Right renal pelvis (tissue), 4 donors: ENCODE data around the gene ARID3C. TPM values are rescaled to one million over a fixed set of nuclear protein-coding genes. Genes with fewer than 3 reads are reported as not detected.

Experiments used
- DNase-seq, 4 donors: peaks; one replicate each; pipeline ENCODE4 v3.0.0-alpha.2; 2013; ENCODE audit warnings: low read depth in 4 of 4, low spot score in 3 of 4, missing footprints in 1 of 4
- polyA plus RNA-seq, 4 donors: library from polyadenylated mRNA; unstranded; fragments of 120-200 nt; gene quantifications; one replicate each; pipeline ENCODE4 v1.2.1, GENCODE V29; 2013; ENCODE audit not compliant: insufficient read length in 4 of 4

The ARID3C gene
- polyA plus RNA-seq, 4 donors: 0.12 TPM; not detected in 3

DNA sequence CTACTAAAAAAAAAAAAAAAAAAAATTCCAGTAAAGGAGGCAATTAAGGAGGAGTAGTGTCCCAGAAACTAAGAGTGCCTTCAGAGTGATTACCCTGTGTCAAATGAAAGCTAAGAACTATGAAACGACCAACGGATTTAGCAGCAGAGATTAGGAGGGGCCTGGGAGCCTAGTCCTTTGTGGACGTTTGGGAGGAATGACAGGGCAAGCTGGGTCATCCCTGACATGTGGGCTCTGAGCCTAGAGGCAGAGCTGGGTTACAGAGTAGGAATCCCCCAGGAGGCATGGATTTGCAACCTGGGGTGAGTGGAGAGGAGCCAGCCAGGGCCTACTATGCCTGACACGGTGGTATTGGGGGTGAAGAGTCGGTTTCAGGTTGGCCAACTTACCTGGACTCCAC, 4.3 kb upstream of the ARID3C start:
- DNase-seq: no peak

DNA sequence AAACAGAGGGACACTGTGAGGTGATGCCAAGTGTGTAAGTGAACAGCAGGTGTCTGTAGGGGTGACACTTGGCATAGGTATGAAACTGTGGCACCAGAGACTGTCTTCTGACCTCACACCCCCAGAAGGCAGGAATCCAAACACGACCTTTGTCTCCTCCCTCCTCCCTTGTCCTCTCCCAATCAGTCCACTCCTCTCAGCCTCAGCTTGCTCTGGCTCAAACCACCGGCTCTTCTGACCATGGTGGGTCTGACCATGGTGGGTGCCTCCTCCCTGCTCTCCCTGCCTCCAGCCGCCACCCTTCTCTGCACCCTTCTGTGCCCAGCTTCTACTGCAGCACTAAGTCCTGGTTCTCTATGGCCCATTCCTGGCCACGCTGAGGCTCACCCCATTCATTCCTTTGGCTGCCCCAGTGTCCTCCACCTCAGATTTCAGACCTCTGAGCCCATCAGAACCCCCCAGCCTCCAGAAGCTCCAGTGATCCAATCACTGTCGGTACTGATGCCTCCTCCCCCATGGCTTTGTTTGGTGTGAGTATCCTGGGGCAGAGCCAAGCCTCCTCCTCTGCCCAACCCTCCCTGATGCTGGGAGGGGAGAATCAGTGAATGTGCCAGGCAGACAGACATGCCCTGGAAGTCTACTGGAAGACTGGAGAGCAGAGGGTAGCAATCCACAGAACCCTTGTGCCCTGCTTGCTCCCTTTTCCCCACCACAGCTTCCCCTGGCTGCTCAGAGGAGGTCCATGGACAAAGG, 1.7 kb upstream of the ARID3C start:
- DNase-seq: no peak

DNA sequence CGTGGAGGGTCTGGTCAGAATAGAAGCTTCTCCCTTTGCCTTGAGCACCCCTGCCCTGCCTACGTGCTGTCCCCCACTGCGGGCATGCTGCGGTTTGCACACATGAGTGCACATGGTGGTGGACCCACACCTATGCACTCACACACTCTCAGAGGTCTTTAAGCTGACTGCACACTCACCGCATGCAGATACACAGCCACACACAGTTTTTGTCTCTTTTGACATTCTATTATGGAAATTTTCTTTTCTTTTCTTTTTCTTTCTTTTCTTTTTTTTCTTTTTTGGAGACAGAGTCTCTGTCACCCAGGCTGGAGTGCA, 584 bp upstream of the ARID3C start:
- DNase-seq: no peak

DNA sequence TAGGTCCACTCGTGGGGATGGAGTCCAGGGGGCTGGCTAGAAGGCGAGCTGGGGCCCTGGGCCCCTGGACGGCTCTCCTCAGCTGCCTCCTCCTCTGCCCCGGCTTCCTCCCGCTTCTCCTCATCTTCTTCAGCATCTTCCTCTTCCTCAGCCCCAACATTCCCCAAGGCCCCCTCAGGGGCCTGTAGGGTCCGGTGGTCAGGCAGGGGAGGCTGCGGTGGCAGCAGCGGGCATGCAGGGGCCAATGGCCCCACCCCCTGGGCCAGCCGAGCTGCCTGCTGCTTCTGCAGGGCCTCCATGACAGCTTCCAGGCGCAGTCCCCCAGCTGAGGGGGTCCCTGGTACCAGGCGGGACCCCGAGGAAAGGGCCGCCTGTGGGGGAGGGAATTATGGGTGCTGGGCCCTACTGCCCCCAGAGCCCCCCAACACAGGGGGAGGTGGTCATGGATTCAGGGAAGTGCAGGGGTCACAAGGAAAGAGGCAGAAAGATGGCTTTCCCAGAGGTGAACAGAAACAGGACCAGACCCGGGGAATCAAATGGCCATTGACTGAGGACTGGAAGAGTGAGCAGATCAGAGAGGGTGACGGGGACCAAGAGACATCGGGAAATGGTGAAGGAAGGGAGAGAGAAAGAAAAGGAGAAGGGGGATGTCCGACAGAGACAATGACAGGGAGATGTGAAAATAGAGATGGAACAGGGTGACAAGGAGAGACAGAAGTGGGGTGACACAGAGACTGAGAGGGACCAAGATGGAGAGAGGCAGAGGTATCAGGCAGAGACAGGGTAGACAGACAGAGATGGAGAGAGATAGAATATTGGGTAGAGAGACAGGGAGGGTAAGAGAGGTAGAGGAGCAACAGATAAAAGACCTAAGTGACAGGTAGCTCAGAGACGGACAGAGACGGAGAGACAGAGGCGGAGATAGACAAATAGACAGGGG, 880 bp downstream of the ARID3C start:
- no peak for DNase-seq

DNA sequence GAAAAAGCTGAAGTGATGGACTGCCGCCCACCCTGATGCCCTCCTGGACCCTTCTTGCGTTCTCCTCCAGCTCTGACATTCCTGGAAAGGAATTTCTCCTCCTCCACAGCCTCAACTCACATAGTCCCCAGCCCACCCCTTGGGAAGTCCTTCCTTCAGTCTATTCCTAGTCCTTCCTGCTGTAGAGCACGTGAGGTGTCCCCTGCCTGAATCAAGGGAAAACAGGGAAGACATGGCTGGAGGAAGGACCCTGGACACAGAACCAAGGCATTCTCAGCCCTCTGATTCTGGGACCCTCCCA, 3.7 kb downstream of the ARID3C start:
- no peak for DNase-seq

DNA sequence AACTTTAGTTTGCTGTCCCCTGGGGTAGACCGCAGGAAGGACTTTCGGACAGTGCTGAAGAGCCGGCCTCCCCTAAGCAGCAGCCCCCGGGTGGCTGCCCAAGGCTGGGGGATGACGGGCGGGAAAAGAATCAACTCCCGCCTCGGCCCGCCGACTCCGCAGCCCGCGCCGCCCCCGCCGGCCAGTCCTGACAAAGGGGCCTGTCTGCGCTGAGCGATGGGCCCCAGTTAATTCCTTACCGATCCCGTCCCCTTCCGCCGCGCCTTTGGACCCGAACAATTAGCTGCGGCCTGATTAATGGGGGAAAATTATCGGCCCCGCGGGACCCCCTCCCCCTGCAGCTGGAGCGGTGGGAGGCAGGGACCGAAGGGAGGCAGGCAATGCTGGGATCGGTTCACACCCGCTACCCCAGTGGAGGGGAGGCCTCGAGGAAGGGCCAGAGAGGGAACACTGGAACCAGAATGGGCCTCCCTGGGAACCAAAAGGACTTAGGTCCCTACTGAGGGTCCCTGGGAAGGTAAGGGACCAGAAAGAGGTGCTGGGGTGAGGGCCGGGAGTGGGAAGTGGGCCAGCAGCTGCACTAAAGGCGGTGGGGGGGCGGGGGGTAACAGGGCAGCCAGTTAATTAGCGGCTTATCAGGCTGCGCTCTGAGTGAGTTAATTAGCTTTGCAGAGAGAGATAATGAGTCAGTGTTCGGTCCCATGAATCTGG, 4.2 kb downstream of the ARID3C start:
- DNase-seq: no peak

DNA sequence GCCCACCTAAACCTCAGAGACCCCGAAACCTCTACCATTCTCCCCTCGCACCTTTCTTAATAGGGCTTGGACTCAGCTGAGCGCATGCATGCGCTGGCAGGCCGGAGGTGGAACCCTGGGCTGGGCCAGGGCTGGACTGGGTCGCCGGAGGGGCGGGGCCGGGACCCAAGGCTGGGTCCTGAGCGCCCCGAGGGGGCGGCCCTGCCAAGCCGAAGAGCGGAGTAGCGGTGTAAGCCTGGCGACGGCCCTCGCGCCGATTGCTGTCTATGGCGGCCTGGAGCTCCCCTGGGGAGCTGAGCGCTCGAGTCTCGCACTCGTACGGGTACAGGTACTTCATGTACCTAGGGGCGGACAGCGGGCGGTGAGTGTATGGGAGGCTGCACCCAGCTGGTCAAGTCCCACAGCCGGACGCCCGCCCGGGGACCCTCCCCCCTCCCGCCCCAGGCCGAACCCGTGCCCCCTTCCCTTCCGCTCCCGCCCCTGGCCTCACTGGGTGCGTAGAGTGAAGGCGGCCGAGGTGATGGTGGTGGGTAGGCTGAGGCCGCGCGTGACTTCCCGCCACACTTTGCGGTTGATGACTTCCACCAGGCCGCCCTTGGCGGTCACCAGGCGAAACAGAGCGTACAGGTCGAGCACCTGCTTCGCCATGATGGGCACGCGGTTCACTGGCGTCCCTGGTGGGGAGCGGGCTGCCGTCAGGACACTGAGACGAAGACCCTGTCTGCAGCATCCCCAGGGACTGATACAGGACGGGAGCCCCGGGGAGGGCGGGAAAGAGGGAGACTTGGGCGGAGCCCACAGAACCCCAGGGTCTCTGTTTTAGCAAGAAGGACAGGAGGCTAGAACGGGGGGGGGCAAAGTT, 5.3 kb downstream of the ARID3C start:
- no peak for DNase-seq

DNA sequence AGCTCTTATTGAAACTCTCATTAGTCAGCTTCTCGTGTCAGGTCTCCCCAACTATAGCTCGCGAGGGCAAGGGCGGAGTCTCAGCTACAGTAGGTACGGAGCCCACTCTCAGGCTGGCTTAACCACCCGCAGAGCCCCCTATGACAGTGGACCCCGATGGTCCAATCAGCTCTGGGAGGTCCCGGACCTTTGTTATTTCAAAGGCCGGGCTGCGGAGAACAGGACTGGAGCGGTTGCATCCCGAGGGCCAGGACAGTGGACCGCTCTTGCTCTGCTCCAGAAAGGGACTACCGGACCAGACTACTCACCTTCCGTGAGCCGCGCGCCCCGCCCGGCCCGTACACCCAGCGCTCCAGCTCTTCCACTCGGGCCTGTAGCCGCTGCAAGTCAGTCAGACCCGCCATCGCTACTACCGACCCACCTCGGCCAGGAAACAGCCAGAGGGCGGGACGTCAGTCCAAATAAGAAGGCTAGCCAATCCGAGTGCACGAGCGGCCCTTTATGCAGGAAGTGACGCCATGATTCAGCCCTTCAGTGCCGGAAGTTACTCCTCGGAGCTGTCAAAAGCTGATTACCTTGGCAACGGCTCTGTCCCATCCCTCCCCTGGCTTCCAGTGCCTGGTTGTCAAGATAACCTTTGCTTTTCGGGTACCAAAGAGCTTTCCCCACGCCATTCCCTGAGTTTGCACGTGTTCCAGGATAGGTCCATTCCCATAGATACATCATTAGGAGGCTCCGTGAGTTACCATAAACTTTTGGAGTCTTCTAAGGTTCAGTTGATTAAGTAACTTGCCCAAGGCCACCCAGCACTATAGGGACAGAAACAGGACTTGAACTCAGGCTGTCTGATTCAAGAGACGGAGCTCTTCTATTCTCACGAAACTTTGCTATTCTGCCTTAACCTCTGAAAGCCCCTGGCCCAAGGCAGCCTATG, 8.5 kb downstream of the ARID3C start, which contains the start of gene DCTN3:
DCTN3 (minus strand) TSS at position 435 of the 934 bp plus-strand sequence; CDS start at position 404, 31 bp downstream.
- peak; percentile 82 to 90 (median 86) for DNase-seq

DNA sequence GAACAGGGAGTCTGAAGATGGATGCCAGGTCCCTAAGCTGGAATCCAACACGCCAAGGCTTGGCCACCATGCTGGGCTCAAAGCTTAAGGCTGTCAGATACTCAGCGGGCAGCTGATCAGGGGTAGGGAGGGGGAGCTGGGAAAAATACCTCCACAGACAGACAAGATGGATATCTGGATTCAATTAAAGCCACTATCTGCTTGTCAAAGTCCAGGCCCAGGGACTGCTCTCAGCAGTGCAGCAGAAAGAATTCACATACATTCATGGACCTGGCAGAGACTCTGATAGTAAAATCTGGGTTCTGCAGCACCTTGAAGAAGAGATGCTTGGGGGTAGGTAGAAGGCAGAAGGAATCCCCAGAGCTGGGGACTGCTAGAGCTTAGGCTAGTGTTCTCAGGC, 13.7 kb downstream of the ARID3C start:
- no peak for DNase-seq

DNA sequence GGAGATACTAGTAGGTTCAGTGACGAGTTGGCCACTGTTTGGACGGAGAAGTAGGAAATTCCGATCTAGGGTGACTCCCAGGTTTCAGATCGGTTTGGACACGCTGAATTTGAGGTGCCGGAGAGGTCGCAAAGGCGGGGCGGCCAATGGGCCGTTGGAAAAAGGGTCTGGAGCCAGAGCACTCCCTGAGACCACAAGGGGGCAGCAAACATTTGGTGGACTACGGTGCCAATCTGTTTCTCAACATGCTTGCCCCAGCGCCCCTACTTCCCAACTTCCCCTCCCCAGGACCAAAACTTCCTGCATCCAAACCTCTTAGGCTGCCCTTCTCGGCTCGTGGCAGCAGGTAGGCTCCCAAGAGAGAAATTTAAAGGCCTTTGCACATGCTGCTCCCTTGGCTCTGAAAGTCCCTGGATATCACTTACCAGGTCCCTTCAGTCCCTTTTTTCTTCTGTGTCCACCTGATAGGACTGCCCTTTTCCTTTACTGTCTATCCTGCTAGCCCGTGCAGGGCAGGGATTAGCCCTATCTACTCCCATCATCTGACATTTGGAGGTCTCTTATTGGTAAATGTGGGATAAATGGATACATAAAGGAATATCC, 16.0 kb downstream of the ARID3C start:
- peak in 1 of 4 donors; percentile 61 for DNase-seq

DNA sequence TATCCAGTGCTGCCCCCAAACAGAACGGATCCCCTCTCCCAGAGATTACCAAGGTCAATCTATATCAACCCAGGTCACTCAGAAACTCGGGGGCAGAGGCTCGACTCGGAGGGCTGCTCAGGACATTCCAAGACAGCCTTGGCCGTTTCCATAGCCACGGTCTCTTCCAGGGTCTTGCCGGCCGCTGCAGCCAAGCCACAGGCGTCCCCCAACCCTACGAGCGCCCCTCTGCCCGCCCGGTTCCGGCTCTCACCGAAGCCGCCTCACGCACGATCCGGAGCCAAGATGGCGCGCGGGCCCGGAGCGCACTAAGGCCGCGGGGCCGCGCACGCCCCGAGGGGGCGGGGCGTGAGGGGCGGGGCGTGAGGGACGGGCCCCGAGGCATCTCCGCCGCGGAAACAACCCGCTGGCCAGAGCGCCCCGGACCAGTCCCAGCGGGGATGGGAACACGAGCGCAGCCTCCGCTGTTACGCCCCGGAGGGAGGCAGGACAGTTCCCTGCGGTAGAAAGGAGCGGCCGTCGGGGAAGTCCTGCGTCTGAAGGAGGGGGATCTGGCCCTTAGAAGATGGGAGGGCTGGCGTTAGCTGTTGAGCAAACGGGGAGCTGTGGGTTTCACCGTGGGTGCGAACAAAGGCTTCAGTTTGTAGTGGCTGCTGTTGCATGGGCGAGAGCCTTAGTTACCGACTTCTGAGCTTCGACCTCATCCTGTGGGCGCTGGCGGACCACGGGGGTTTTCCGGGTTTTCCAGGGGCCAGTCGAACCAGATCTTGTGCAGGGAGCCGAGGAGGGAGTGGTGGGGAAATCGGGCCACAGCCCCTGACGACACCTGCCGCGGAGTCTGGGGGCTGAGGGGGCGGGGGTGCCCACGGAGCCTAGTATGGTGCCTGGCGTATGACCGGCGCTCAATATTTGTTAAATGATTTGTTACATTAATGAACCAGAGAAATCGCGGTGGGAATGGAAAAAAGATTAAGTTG, 16.8 kb downstream of the ARID3C start, which contains the start of gene RPP25L:
RPP25L (minus strand) TSS at position 287 of the 977 bp plus-strand sequence. CDS start 801 bp downstream, outside the sequence.
- DNase-seq: peak; percentile 74 to 82 (median 79)

DNA sequence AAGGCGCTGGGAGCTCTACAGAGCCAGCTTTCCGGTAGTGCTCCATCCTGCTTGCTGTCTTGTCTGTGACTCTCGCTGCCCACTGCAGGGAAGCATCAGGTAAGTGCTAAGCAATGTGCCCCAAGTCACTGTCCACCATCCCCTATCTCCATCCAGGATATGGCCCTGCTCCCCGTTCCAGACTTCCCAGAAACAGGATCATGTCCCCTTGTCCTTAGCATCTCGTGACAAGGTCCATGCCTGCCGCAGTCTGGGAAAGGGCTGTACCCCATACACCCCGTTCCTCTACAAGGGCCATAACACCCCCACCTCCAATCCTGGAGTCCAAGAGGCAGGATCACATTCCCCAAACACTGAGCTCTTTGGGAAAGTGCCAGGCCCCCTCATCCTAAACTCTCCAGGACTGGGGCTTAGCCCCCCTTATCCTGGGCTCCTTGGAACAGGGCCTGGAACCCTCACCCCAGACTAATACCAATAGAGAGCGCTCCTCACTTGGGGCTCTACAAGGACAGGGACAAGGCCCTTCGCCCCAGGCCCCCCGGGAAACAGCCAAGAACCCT, 17.5 kb downstream of the ARID3C start:
- no peak for DNase-seq

DNA sequence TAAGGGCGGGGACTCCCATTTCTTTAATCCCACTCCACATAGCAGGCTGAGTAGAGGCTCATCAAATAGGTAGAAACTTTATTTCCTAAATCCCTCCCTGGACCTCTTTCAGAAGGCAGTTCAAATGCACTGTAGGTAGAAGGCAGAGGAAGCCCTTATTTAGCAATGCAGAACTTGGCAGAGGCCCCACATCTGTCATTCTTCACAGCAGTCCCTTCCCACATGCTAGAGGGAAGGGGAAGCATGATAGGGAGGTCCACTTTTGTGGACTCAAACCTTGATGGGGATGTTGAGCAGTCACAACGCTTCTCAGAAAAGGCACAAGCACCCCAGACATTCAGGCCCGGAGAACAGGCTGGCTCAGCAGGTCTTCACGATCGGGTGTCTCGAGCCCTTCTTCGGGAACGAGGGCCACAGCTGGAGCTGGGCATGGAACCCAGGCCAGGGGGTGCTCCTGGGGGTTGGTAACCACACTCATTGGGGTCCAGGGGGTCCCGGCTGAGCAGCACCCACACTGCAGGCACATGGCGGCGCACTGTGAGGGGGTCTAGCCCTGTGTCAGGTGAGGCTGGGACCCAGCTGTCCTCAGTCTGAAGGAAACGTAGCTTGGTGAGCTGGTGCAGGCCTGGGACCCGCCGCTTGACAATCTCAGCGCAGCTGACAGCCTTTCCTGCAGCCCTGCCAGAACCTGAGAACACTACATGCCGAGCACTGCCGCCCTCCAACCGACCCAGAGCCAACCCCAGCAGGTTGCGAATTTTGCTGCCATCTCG, 18.2 kb downstream of the ARID3C start:
- DNase-seq: no peak

DNA sequence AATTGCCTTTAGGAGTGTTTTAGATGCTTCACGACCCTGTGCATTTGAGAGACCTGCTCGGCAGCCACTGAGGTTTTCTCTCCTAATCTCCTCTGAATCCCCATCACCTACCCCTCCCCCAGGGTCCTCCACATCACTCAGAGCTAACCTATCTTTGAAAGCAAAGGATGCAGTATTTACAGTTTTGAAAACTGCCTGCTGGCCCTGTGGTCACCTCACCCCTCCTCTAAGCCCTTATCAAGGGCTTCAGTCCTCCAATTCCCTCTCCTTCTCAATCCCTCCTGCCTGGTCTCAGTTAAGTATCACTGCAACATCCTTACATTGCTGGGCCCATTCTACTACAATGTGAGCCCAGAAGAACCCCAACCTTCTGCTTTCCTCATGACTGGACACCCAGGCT, 21.5 kb downstream of the ARID3C start:
- no peak for DNase-seq

DNA sequence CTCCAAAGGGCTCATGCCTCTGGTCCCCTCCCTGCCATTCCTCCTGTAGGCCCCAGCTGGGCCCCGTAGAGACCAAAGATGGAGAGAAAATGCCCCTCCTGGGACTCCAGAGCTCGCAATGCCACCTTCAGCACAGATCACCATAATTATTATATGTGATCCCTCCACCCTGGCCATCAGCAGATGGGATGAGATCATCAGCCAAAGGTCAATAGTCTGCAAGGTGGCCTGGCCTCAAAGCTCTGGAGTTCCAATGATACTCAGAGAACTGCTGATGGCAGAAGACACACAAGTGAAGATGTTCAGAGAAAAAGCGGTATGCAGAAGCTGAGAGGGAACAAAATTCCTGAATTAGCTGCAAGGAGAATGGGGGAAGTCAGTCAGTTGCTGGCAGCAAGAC, 22.0 kb downstream of the ARID3C start:
- DNase-seq: no peak

DNA sequence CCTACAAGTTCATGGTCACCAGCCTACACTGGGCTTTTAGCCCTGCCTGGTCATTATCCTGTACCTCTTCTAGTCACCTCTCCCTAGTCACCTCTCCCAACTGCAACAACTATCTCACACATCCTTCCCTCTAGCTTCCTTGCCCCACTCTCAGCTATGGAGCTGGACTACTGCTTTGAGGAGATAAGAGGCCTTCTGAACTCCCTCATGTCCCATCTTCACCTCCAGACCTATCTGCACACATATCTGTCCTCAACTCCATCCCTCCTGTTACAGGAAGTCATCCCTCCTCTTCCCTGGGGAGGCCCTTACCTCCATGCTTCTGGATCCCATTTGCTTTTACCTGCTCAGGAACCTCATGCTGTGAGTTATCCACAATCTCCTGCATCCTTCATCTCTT, 22.7 kb downstream of the ARID3C start:
- DNase-seq: no peak
